Gastroesophageal sphincter (tissue), 4 donors: ENCODE data around the gene PRND. TPM values are rescaled to one million over a fixed set of nuclear protein-coding genes. Genes with fewer than 3 reads are reported as not detected.

Source experiments
- ATAC-seq: fragments of 150-250 bp; one replicate; pipeline ENCODE4 v1.9.1; 2016; ENCODE audit warnings: mild to moderate bottlenecking, moderate library complexity
- H3K27ac ChIP-seq, 4 donors: fragments of 200-600 bp; sonication (generic) in 3 of 4; 1 replicate in 3 of 4; 2 replicates in 1 of 4; pipeline ENCODE4 v1.5.1; 2016 to 2019
- H3K27me3 ChIP-seq: fragments of 200-600 bp; sonication (generic); one replicate; pipeline ENCODE4 v1.5.1; 2019
- H3K36me3 ChIP-seq, 2 donors: fragments of 200-600 bp; sonication (generic); one replicate each; pipeline ENCODE4 v1.5.1; 2019; ENCODE audit warnings: control low read depth in 1 of 2
- H3K4me1 ChIP-seq, 3 donors: fragments of 200-600 bp; sonication (generic); 1 replicate in 2 of 3; 2 replicates in 1 of 3; pipeline ENCODE4 v1.5.1; 2016 to 2019; ENCODE audit warnings: control low read depth in 2 of 3
- H3K4me3 ChIP-seq, 2 donors: fragments of 200-600 bp; sonication (generic); one replicate each; pipeline ENCODE4 v1.5.1; 2019; ENCODE audit warnings: mild to moderate bottlenecking in 1 of 2, moderate library complexity in 1 of 2
- H3K9me3 ChIP-seq, 3 donors: fragments of 200-600 bp; sonication (generic); one replicate each; pipeline ENCODE4 v1.5.1; 2017 to 2019; ENCODE audit warnings: control low read depth in 2 of 3
- EP300 ChIP-seq: sonication (generic); formaldehyde crosslinking; IDR thresholded peaks from one replicate; pipeline ENCODE4 v1.6.1; 2017; ENCODE audit warnings: antibody characterized with exemption, mild to moderate bottlenecking
- POLR2A ChIP-seq, 2 donors: fragments of 450-650 bp; IDR thresholded peaks; one replicate each; pipeline ENCODE4 v1.6.1; 2017; ENCODE audit warnings: antibody characterized with exemption in 2 of 2, mild to moderate bottlenecking in 2 of 2, moderate library complexity in 1 of 2
- POLR2AphosphoS5 ChIP-seq: sonication (generic); formaldehyde crosslinking; IDR thresholded peaks from one replicate; pipeline ENCODE4 v1.6.1; 2017; ENCODE audit warnings: antibody characterized with exemption
- WGBS, 2 donors: methylation state at CpG; one replicate each; pipeline ENCODE4 v1.1.5; 2018; ENCODE audit warnings: low coverage in 1 of 2; 5-methylcytosine and 5-hydroxymethylcytosine counted together
- total RNA-seq, 4 donors: library from RNA; depleted of rRNA; stranded (reverse); fragments of >200 nt; gene quantifications; one replicate each; pipeline ENCODE4 v1.1.0, GENCODE V29; 2016
- TF ChIP-seq, protein P1 (sequence below), 4 experiments: fragments of 200-600 bp in 2 of 4; fragments of 450-650 bp in 2 of 4; sonication (generic) in 1 of 4; IDR thresholded peaks; one replicate each; pipeline ENCODE4 v1.5.1; 2017 to 2019; ENCODE audit warnings: antibody characterized with exemption in 4 of 4, mild to moderate bottlenecking in 2 of 4, moderate library complexity in 2 of 4

Gene PRND
- not detected for total RNA-seq

- no peak for ATAC-seq
- Histone ChIP-seq H3K36me3 (no peaks in the 10 kb centered on the region), H3K4me1 (peaks cover 0 to 12% (median 7%) of the 10 kb centered on the region in 3 donors), H3K27ac (no peak within 1 kb of the TSS), H3K27me3 (peaks cover 4% of the 10 kb centered on the region), H3K9me3 (no peaks in the 10 kb centered on the region), H3K4me3 (no peak within 1 kb of the TSS)
- TF ChIP-seq POLR2A (IDR thresholded peaks at IDR 0.05) = no peak
- no peak for TF ChIP-seq POLR2AphosphoS5
- no peak for TF ChIP-seq EP300
- TF ChIP-seq, protein P1, sequence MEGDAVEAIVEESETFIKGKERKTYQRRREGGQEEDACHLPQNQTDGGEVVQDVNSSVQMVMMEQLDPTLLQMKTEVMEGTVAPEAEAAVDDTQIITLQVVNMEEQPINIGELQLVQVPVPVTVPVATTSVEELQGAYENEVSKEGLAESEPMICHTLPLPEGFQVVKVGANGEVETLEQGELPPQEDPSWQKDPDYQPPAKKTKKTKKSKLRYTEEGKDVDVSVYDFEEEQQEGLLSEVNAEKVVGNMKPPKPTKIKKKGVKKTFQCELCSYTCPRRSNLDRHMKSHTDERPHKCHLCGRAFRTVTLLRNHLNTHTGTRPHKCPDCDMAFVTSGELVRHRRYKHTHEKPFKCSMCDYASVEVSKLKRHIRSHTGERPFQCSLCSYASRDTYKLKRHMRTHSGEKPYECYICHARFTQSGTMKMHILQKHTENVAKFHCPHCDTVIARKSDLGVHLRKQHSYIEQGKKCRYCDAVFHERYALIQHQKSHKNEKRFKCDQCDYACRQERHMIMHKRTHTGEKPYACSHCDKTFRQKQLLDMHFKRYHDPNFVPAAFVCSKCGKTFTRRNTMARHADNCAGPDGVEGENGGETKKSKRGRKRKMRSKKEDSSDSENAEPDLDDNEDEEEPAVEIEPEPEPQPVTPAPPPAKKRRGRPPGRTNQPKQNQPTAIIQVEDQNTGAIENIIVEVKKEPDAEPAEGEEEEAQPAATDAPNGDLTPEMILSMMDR (IDR thresholded peaks at IDR 0.05) = no peak
- 63 to 71% methylated on average over 3 to 4 of the region's 8 CpGs for WGBS, 2 donors
These were observed at the start of gene PRND for GRCh38 chr20:4721719-4722118. Gene PRND (plus strand): TSS chr20:4721909. CDS start chr20:4724552, 2,643 bp downstream.

GRCh38 chr20:4672948-4673347, 48.8 kb upstream of the PRND start:
- TF ChIP-seq EP300 = no peak
- no peak for TF ChIP-seq POLR2AphosphoS5
- TF ChIP-seq, protein P1 (IDR thresholded peaks at IDR 0.05) = no peak
- TF ChIP-seq POLR2A (IDR thresholded peaks at IDR 0.05) = no peak
- no peak for ATAC-seq
- Histone ChIP-seq H3K36me3 (no peaks in the 10 kb centered on the region), H3K4me1 (no peaks in the 10 kb centered on the region), H3K4me3 (no peak overlapping the region), H3K9me3 (no peaks in the 10 kb centered on the region), H3K27ac (no peak overlapping the region), H3K27me3 (no peaks in the 10 kb centered on the region)
- 74 to 91% methylated on average over 4 to 5 of the region's 5 CpGs for WGBS, 2 donors

GRCh38 chr20:4673371-4674001, 48.2 kb upstream of the PRND start:
- Histone ChIP-seq H3K4me1 (no peaks in the 10 kb centered on the region), H3K4me3 (no peak overlapping the region), H3K27ac (no peak overlapping the region), H3K9me3 (no peaks in the 10 kb centered on the region), H3K27me3 (no peaks in the 10 kb centered on the region), H3K36me3 (no peaks in the 10 kb centered on the region)
- TF ChIP-seq EP300 (no peak), POLR2A (IDR thresholded peaks at IDR 0.05) (no peak), POLR2AphosphoS5 (no peak)
- TF ChIP-seq, protein P1 (IDR thresholded peaks at IDR 0.05) = no peak
- ATAC-seq = no peak
- 31 to 65% methylated on average over 2 to 4 of the region's 5 CpGs for WGBS, 2 donors

DNA sequence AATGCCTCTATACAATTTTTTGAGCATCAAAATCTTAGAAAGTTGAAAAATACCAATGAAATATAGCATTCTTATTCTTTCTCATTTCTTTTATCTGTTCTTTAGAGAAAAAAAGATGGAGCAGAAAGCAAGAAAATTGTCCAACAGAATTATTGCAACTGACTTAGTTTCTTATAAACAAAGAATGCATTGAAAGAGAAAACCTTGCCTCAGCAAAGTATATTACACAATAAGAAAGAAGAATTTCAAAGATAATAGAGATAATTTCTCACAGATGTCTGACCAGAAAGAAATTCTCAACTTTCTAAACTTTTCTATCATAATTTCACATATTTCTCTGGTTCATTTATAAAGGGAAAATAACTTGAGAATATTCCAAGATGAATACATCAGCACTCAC, 47.0 kb upstream of the PRND start:
- no peaks in the 10 kb centered on the region for H3K36me3 ChIP-seq
- H3K4me1 ChIP-seq = no peaks in the 10 kb centered on the region
- H3K27ac ChIP-seq = no peak overlapping the region
- TF ChIP-seq EP300 (no peak), POLR2AphosphoS5 (no peak), POLR2A (IDR thresholded peaks at IDR 0.05) (no peak)
- TF ChIP-seq, protein P1 (IDR thresholded peaks at IDR 0.05) = no peak
- H3K27me3 ChIP-seq = no peaks in the 10 kb centered on the region
- H3K9me3 ChIP-seq = no peaks in the 10 kb centered on the region
- H3K4me3 ChIP-seq = no peak overlapping the region
- ATAC-seq = no peak

GRCh38 chr20:4677846-4678245, 43.9 kb upstream of the PRND start:
- Histone ChIP-seq H3K9me3 (no peaks in the 10 kb centered on the region), H3K27me3 (no peaks in the 10 kb centered on the region), H3K4me1 (no peaks in the 10 kb centered on the region), H3K4me3 (no peak overlapping the region), H3K27ac (no peak overlapping the region), H3K36me3 (no peaks in the 10 kb centered on the region)
- whole genome bisulfite sequencing, 2 donors = 82 to 94% methylated on average over 1 to 2 of the region's 2 CpGs
- TF ChIP-seq EP300 (no peak), POLR2AphosphoS5 (no peak), POLR2A (IDR thresholded peaks at IDR 0.05) (no peak)
- TF ChIP-seq, protein P1 (IDR thresholded peaks at IDR 0.05) = no peak
- no peak for ATAC-seq
